ENCODE measurements around the gene GSX2.

Gene GSX2

DNA sequence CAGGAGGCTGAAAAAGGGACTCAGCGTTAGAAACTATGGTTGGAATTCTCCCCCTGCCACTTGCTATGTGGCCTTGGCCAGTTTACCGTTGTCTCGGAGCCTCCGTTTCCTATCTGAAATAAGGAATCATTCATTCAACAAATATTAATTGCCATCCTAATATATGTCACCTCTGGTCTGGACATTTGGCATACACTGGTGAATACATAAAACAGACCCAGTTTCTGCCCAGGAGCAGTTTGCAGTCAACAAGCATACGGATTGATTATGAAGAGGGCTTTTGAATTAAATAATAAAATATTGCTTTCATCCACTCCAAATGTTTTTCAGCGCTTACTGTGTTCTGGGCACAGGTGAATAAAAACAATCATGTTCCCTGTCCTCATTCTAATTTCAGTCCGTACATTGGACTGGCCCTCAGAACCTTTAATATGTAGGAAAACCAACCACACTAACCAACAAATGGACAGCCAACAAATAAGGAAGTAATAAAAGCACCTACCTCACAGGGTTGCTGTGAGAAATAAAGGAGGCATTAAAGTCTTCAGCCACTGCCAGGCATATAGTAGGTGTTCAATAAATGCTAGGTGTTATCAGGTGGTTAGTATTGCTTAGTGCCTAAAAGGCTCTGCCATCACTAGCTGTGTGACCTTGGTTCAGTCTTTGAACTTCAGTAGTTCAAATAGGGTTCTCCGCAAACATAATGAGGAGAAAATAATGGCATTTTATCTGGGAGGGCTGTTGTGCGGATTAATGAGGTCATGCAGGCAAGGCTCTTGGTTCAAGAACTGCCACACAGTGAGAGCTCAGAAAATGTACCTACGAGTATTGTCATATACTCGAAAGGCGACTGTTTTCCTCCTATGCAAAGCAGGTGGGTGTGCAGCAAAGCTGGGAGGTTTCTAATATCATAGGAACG lies 7.3 kb upstream of the GSX2 start:
- peaks cover 33% of the 10 kb centered on the region for H3K4me1 Mint-ChIP-seq (ENCODE audit: low read depth)
- H3K9me3 Mint-ChIP-seq (ENCODE audit: low read depth), result no peaks in the 10 kb centered on the region
- H3K4me3 Mint-ChIP-seq, result peak overlapping the region; percentile 93
- H3K36me3 Mint-ChIP-seq, result no peaks in the 10 kb centered on the region
- peaks cover 44% of the 10 kb centered on the region for H3K27me3 Mint-ChIP-seq
- no peak overlapping the region for H3K27ac Mint-ChIP-seq

DNA sequence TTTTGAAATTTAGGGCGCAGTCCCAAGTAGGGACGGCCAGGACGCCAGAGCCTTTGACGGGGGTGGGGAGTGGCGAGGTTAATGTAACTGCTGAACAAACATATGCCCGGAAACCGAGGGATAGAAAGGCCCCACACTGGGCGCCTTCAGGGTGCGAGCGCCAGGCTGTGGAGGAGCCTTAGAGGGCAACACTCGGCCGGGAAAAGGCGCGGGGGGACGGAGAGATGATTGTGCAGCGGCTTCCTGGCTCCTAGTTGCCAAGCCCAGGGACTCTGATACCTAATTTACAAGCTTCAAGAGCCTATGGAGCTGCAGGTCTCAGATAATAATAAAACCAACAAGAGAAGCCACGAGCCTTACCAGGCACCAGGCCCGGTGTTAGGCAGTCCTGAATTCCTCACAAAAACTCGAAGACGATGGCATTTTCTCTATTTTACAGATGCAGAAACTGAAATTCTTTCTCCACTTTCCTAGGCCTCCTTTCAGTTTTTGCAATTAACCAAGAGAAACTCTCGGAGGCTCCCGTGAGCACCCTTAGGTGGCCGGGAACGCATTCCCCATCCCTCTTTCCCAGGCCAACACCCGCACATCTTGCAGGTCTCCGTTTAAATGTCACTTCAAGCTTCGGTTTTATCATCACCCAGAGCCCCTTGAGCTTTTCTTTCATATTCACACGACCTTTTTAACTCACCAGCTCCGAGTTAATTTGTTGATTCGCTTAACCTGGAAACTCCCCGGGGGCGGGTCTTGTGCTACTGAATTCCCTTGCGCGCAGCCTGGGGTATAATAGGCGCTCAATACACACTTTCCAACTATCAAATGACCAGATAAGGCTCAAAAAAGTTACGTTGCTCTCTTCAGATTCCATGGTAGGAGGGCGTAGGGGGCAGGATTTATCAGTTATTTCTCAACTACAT lies 6.4 kb upstream of the GSX2 start:
- Mint-ChIP-seq H3K9me3 (ENCODE audit: low read depth) (no peaks in the 10 kb centered on the region), H3K27ac (no peak overlapping the region), H3K4me3 (peak overlapping the region; percentile 93), H3K36me3 (no peaks in the 10 kb centered on the region), H3K27me3 (peaks cover 51% of the 10 kb centered on the region), H3K4me1 (ENCODE audit: low read depth) (peaks cover 33% of the 10 kb centered on the region)

DNA sequence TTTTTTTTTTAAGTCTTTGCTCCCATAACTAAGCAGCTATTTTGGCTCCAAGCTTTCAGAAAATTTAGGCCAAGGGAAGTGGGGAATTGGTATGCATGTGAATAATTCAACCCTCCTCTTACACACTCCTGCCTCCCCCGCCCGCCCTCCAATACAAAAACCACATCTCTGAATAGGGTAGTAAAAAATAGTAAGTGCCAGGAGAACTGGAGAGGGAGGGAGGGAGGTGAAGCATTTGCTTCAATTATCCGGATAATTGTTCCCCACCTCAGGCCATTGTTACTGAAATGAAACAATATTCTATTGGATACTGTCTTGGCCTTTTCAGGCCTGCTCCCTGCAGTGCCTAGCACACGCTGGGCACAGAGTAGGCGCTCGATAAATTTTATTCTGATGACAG lies 5.5 kb upstream of the GSX2 start:
- peaks cover 41% of the 10 kb centered on the region for H3K4me1 Mint-ChIP-seq (ENCODE audit: low read depth)
- H3K27me3 Mint-ChIP-seq, result peaks cover 58% of the 10 kb centered on the region
- no peak overlapping the region for H3K4me3 Mint-ChIP-seq
- H3K36me3 Mint-ChIP-seq, result no peaks in the 10 kb centered on the region
- no peaks in the 10 kb centered on the region for H3K9me3 Mint-ChIP-seq (ENCODE audit: low read depth)
- H3K27ac Mint-ChIP-seq, result no peak overlapping the region

DNA sequence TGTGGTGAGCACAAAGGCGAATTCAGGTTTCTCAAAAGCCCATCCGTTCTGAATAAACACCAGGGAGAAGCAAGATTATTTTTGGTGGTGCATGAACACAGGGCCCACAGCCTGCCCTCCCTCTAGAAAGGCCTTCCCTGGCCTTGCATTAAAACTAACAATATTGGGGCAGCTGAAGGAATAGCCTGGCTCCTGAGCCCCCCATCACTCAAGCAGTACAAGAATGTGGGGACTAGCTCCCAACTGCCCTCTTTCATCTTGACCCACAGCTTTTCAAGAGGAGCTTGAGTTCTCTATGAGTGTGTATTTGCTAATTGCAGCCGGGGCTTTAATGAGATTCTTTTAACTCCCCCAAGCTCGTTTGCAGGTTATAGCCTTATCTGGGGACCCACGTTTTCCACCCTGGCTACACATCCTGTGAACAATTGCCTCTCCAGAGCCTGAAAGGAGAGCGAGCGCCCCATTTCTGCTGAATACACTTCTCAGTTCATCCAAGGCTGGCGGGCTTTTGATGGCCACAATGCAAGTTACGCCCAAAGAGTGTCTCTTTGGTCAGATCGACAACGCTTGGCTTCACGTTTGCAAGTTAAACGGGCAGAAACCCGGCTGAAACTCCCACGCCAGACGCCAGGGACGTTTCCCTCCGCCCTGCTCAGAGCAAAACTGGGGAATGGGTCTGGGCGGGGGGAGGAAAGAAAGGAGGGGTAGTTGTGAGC lies 4.7 kb upstream of the GSX2 start:
- Mint-ChIP-seq H3K27ac (no peak overlapping the region), H3K9me3 (ENCODE audit: low read depth) (no peaks in the 10 kb centered on the region), H3K36me3 (no peaks in the 10 kb centered on the region), H3K27me3 (peaks cover 60% of the 10 kb centered on the region), H3K4me1 (ENCODE audit: low read depth) (peaks cover 46% of the 10 kb centered on the region), H3K4me3 (no peak overlapping the region)

DNA sequence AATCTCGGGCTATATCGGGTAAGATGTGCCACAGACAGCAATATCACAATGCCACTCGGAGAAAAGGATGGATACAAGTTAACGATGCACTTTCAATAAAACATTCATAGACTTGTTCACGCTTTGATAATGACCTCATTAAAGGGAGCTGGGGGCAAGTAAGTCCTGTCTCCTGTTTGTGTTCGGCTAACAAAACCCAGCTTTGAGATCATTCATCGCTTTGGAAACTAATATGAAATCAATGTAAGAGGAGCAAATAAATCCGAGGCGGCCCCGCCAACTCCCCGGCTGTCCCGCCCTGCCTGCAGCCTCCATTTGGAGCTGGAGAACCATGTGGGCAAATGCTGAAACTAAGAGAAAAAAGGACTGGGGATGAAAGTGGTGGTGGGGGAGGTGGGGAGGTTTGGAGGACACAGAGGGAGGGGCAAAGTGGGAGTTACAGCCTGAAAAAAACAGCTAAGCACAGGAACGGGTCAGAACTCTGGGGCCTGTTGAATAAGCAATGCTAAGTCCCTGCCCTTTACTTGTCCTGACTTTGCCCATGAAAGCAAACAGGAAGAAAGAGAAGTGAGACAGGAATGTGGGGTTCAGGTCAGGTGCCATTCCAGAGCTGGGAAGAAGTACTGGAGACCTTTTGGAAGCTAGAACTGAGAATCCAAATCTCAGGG lies 3.5 kb upstream of the GSX2 start:
- Mint-ChIP-seq H3K9me3 (ENCODE audit: low read depth) (no peaks in the 10 kb centered on the region), H3K36me3 (no peaks in the 10 kb centered on the region), H3K4me1 (ENCODE audit: low read depth) (peaks cover 49% of the 10 kb centered on the region), H3K27ac (no peak overlapping the region), H3K4me3 (no peak overlapping the region), H3K27me3 (peaks cover 64% of the 10 kb centered on the region)

DNA sequence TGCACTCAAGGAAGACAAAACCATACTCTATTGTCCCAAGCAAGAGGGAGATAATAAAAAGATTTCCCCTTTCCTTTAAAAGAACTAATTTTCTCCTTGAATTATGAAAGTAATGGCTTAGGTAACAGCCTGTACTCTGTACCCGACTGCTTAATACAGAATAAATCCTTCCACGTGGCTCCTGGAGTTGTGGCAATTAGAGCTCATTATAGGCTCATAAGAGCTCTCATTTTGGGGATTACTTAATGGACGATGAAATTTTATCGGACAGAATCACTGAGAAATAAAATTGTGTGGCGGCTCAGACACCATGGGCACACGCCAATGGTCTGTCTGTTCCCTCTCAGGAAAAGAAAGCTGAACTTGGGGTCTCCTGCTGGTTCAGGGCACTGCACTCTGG lies 2.8 kb upstream of the GSX2 start:
- H3K27ac Mint-ChIP-seq, result no peak overlapping the region
- H3K36me3 Mint-ChIP-seq, result no peaks in the 10 kb centered on the region
- no peak overlapping the region for H3K4me3 Mint-ChIP-seq
- peaks cover 67% of the 10 kb centered on the region for H3K27me3 Mint-ChIP-seq
- peaks cover 47% of the 10 kb centered on the region for H3K4me1 Mint-ChIP-seq (ENCODE audit: low read depth)
- H3K9me3 Mint-ChIP-seq (ENCODE audit: low read depth), result no peaks in the 10 kb centered on the region

DNA sequence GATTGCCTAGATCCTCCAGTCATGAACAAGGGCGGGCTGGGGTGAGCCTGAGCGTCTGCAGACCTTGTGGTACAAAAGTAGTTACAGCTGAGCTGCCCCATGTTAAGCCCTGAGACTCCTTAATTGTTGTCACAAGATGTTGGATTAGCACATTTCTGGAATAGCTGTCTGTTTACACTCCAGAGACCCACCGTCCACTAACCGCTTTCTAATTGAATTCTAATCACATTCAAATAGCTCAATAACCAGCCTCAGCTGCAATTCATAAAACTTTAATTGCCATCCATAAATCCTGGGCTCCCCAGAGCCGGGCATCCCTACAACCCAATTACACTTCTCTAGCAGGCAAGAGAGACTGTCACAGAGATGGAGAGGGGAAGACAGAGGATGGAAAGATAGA lies 1.6 kb upstream of the GSX2 start:
- Mint-ChIP-seq H3K4me1 (ENCODE audit: low read depth) (peaks cover 45% of the 10 kb centered on the region), H3K4me3 (peak overlapping the region; percentile 74), H3K36me3 (no peaks in the 10 kb centered on the region)

DNA sequence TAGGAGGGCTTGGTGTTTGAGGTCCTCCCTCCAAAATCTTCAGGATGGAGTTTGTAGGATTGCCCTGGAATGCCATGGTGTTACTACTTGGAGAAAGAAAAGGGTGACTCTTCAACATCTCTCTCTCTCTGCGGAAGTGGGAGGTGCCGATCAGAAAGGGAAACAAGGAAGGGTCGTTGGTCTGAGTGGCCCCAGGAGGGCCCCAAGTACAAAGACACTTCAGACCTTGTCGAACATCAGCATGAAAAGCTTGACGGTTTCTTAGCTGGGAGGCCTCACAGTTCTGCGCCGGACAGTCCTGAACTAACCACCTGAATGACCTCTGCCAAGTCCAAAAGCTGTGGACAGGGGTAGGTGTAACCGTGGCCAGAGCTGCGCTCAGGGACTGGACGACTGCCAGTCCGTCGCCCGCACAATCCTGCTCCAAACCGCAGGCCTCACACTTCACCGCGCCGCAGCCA lies 646 bp upstream of the GSX2 start:
- H3K27ac Mint-ChIP-seq, result no peak overlapping the region
- peaks cover 65% of the 10 kb centered on the region for H3K27me3 Mint-ChIP-seq
- no peaks in the 10 kb centered on the region for H3K36me3 Mint-ChIP-seq
- peak overlapping the region; percentile 74 for H3K4me3 Mint-ChIP-seq
- peaks cover 40% of the 10 kb centered on the region for H3K4me1 Mint-ChIP-seq (ENCODE audit: low read depth)
- no peaks in the 10 kb centered on the region for H3K9me3 Mint-ChIP-seq (ENCODE audit: low read depth)

More for the DNA sequence above, 1.6 kb upstream of the GSX2 start:
- no peaks in the 10 kb centered on the region for H3K9me3 Mint-ChIP-seq (ENCODE audit: low read depth)
- no peak overlapping the region for H3K27ac Mint-ChIP-seq
- peaks cover 72% of the 10 kb centered on the region for H3K27me3 Mint-ChIP-seq

DNA sequence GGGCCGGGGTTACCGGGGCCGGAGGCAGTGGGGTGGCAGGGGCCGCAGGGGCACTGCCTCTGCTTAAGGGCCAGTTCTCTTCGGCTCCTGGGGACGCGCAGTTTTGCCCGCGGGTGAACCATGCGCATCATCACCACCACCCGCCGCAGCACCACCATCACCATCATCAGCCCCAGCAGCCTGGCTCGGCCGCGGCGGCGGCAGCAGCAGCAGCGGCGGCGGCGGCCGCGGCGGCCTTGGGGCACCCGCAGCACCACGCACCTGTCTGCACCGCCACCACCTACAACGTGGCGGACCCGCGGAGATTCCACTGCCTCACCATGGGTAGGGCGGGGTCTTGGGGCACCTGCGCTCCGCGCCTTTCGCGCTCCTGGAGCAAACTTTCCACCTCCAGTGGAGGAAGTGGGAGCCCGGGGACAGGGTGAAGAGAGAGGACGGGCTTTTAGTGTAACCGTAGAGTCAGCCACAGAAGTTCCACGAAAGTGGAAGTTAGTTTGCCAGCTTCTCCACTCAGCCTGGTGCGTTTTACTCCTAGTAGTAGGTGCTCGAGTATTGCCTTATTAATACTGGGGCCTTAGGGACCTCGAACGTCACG lies 729 bp downstream of the GSX2 start:
- H3K4me1 Mint-ChIP-seq (ENCODE audit: low read depth), result peaks cover 45% of the 10 kb centered on the region
- no peak overlapping the region for H3K27ac Mint-ChIP-seq
- H3K27me3 Mint-ChIP-seq, result peaks cover 68% of the 10 kb centered on the region
- H3K4me3 Mint-ChIP-seq, result peak overlapping the region; percentile 72
- H3K36me3 Mint-ChIP-seq, result no peaks in the 10 kb centered on the region
- H3K9me3 Mint-ChIP-seq (ENCODE audit: low read depth), result no peaks in the 10 kb centered on the region

DNA sequence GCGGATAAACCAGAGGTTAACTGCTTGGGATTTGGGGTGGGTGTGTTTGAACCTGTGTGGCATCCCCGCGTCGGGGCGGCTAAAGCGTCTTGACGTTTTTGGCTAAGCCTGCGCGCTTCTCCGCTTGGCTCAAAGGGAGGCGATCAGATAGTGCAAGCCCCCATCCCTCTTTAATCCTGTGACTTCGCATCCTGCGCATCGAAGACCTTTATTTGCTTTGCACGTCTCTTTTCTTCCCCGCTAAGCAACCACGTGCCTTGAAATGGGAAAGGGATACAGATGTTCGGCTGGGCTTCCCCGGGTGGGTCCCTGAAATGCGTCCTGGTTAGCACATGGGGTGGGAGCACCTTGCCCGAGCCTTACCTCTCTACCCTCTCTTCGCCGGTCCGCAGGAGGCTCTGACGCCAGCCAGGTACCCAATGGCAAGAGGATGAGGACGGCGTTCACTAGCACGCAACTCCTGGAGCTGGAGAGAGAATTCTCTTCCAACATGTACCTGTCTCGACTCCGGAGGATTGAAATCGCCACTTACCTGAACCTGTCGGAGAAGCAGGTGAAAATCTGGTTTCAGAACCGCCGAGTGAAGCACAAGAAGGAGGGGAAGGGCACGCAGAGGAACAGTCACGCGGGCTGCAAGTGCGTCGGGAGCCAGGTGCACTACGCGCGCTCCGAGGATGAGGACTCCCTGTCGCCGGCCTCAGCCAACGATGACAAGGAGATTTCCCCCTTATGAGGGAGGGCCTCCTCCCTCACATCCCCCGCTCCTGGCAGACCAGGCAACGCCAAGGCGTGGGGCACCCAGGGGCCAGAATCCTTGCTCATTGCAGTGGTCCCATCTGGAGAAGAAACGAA lies 1.5 kb downstream of the GSX2 start:
- H3K9me3 Mint-ChIP-seq (ENCODE audit: low read depth), result no peaks in the 10 kb centered on the region
- peak overlapping the region; percentile 72 for H3K4me3 Mint-ChIP-seq
- H3K27ac Mint-ChIP-seq, result no peak overlapping the region
- H3K4me1 Mint-ChIP-seq (ENCODE audit: low read depth), result peaks cover 43% of the 10 kb centered on the region
- H3K27me3 Mint-ChIP-seq, result peaks cover 65% of the 10 kb centered on the region
- H3K36me3 Mint-ChIP-seq, result no peaks in the 10 kb centered on the region

DNA sequence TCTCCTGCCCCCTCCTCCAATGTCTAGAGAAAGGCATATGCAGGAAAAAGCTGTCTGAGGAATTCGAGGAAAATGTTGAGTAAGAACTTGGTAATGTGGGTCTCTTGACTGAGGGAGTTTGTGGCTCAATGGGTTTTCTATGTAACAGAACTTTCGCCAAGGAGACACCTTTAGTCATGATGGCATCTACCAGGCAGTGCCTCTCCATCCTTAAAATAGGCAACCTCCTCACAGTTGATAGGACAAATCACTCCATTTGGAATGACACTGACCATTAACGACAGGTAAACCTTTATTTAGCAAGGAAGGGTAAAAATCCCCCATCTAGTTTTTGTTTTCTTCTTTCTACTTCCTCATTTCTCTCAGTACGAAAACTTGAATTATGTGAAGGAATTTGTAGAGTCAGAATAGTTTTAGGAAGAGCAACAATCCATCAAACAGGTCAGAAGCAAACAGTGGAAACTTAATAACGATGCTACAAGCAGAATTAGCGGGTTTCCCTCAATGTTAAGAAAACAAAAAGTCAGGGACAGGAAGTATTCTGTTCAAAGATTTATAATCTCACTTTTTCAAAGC lies 2.7 kb downstream of the GSX2 start:
- H3K4me1 Mint-ChIP-seq (ENCODE audit: low read depth), result peaks cover 46% of the 10 kb centered on the region
- H3K9me3 Mint-ChIP-seq (ENCODE audit: low read depth), result no peaks in the 10 kb centered on the region
- H3K27ac Mint-ChIP-seq, result no peak overlapping the region
- peaks cover 61% of the 10 kb centered on the region for H3K27me3 Mint-ChIP-seq
- no peaks in the 10 kb centered on the region for H3K36me3 Mint-ChIP-seq
- peak overlapping the region; percentile 4 for H3K4me3 Mint-ChIP-seq

DNA sequence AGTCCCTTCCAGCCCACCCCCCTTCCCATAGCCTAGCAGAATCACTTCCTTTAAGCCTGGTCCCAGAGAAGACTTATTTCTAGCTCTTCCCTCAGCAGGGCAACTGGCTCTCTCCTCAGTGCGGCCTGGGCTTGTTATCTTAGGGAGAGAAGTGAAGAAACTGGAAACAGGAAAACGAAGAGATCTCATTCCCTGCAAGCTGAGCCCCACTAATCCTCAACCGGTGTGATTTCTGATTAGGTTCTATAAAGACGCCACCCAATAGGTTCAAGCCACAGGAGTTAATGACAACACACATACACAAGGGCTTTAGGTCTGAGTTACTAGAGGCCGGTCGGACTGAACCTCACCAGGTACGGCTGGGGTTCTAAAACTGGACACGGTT lies 3.2 kb downstream of the GSX2 start:
- Mint-ChIP-seq H3K4me3 (no peak overlapping the region), H3K27me3 (peaks cover 60% of the 10 kb centered on the region), H3K4me1 (ENCODE audit: low read depth) (peaks cover 50% of the 10 kb centered on the region), H3K36me3 (no peaks in the 10 kb centered on the region), H3K27ac (no peak overlapping the region), H3K9me3 (ENCODE audit: low read depth) (no peaks in the 10 kb centered on the region)

DNA sequence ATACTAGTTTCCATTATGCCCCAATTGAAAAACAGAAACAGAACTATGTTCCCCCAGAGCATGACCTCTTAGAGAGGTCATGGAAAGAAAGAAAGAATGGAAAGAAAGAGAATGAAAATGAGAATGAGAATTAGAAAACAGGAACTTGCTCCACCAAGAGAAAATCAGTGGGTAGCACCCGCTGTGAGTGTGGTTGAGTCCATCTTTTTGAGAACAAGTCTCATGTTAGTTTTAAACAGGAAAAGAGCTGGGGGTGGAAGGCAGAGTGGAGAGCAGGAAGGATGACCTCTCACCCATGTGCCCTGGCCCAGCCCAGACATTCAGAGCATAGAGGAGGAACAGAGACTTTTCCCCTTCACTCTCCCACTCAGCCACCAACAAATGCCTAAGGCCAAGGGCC lies 4.9 kb downstream of the GSX2 start:
- Mint-ChIP-seq H3K4me1 (ENCODE audit: low read depth) (peaks cover 53% of the 10 kb centered on the region), H3K36me3 (no peaks in the 10 kb centered on the region), H3K27me3 (peaks cover 56% of the 10 kb centered on the region), H3K27ac (no peak overlapping the region), H3K4me3 (no peak overlapping the region), H3K9me3 (ENCODE audit: low read depth) (no peaks in the 10 kb centered on the region)
